Thoracic aorta endothelial cell (primary cell): Measurements from ENCODE around the gene SMC1B. TPM values are rescaled to one million over a fixed set of nuclear protein-coding genes. Genes with fewer than 3 reads are reported as not detected.

Experiments
- total RNA-seq: library from RNA; depleted of rRNA; stranded (reverse); fragments of >200 nt; gene quantifications from 2 replicates; pipeline ENCODE4 v1.2.3, GENCODE V29; 2012

Gene SMC1B, protein sequence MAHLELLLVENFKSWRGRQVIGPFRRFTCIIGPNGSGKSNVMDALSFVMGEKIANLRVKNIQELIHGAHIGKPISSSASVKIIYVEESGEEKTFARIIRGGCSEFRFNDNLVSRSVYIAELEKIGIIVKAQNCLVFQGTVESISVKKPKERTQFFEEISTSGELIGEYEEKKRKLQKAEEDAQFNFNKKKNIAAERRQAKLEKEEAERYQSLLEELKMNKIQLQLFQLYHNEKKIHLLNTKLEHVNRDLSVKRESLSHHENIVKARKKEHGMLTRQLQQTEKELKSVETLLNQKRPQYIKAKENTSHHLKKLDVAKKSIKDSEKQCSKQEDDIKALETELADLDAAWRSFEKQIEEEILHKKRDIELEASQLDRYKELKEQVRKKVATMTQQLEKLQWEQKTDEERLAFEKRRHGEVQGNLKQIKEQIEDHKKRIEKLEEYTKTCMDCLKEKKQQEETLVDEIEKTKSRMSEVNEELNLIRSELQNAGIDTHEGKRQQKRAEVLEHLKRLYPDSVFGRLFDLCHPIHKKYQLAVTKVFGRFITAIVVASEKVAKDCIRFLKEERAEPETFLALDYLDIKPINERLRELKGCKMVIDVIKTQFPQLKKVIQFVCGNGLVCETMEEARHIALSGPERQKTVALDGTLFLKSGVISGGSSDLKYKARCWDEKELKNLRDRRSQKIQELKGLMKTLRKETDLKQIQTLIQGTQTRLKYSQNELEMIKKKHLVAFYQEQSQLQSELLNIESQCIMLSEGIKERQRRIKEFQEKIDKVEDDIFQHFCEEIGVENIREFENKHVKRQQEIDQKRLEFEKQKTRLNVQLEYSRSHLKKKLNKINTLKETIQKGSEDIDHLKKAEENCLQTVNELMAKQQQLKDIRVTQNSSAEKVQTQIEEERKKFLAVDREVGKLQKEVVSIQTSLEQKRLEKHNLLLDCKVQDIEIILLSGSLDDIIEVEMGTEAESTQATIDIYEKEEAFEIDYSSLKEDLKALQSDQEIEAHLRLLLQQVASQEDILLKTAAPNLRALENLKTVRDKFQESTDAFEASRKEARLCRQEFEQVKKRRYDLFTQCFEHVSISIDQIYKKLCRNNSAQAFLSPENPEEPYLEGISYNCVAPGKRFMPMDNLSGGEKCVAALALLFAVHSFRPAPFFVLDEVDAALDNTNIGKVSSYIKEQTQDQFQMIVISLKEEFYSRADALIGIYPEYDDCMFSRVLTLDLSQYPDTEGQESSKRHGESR
- total RNA-seq = not detected in 2 replicates

DNA sequence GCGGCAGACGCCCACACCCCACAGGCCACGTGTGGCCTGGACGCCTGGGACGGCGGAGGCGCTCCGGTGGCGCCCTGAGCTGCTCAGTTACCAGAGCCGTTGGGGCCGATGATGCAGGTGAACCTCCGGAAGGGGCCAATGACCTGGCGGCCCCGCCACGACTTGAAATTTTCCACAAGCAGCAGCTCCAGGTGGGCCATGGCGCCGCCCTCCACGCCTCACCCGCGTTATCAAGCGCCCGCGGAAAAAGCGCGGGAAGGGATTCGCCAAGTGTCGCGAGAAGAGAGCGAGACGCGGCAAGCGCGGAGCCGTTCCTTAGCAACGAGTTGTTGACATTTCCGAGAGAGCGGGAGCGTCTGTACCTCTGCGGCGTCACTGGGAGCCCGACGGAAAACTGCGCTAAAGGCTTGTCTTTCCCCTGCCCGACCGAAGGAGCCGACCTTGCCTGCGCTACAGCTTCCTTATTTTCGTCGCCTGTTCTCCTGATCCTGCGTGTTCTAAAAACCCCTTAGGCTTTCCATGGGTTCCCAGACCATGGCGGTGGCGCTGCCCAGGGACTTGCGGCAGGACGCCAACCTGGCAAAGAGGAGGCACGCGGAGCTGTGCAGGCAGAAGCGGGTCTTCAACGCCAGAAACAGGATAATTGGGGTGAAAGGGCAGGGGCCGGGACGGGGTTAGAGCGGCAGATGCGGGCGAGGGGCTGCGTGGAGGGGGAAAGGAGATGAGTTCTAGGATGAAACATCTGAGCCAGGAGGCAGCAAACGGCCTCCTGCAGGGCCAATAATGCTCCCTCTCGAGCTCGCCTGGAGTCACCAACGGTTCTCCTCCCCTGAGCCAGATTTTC, at the start of gene SMC1B, which contains the start of gene RIBC2:
Gene SMC1B, minus strand, starts transcription at position 232 of the 844 bp plus-strand sequence. Its CDS starts 32 bp downstream, at position 200.
Gene RIBC2, plus strand, starts transcription at position 326 of the 844 bp plus-strand sequence. Its CDS starts 194 bp downstream, at position 520.

DNA sequence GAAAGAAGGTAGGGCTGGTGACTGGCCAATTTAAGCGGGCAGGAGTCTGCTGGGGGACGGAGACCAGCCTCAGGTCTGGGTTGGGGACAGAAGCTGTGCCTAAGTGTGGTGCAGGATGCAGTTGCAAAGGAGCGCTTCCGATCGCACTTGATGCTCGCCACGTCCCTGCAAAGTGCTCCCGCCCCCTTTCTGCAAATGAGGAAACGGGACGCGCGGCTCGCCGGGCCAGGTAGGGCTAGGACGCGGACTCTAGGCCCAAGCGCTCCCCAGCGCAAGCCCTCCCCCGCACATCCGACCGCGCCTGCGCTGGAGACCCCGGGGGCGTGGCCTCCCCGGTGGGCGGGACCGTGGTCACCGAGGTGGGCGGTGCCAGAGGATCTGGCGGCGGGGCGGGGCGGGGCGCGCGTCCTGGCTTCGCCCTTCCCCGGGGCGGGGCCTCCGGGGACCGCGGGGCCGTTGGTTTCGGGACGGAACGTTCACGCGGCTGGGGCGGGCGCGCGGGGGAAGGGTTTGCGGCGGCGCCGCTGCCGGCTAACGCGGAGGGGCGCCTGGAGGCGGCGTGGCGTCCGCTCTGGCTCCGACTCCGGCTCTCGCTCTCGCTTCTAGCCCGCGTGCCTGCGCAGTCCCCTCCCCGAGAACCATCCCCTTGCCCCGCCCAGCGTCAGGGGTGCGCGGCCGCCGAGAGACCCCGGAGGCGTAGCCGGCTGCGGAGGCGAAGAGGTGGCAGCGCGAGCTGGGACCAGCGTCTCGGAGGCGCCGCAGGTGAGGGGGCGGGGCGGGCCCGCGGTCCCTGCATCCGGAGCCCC, 103.8 kb downstream of the SMC1B start, which contains the start of gene FAM118A:
Gene FAM118A, plus strand, starts transcription at position 513 of the 806 bp plus-strand sequence. CDS start 12,446 bp downstream, outside the sequence.

Other genes starting within 250 kb of the SMC1B start
- 99.2 and 105 TPM in 2 replicates for gene NUP50, start 249.7 kb downstream of the SMC1B start, total RNA-seq
- 31.5 and 36.2 TPM in 2 replicates for gene KIAA0930, start 172.7 kb downstream of the SMC1B start, total RNA-seq
- gene UPK3A, start 128.7 kb downstream of the SMC1B start, total RNA-seq = not detected in 2 replicates
- 18.4 and 61.2 TPM in 2 replicates for gene FAM118A, start 103.7 kb downstream of the SMC1B start, total RNA-seq
- gene RIBC2, start 94 bp upstream of the SMC1B start, total RNA-seq = 1.8 and 2.1 TPM in 2 replicates
- gene FBLN1, start 89.3 kb upstream of the SMC1B start, total RNA-seq = 0.14 and 0.66 TPM in 2 replicates